Measurements from ENCODE around the gene ZNF777.
"Not testable (repeated sequence)": the region's sequence is repeated elsewhere in the genome, so short reads cannot be mapped to it uniquely, and the experiment has no call there.

The ZNF777 gene

GRCh38 chr7:149448961-149449360, 11.9 kb downstream of the ZNF777 start:
- DNase-seq, result no peak

DNA sequence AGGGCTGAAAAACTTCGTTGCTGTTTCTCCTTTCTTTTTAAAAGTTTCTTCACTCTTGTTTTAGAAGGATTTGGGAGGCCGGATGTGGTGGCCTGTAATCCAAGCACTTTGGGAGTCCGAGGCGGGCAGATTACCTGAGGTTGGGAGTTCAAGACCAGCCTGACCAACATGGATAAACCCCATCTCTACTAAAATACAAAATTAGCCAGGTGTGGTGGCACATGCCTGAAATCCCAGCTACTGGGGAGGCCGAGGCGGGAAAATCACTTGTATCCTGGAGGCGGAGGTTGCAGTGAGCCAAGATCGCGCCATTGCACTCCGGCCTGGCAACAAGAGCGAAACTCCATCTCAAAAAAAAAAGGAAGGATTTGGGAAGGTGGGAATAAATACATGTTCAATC, 14.8 kb downstream of the ZNF777 start:
- DNase-seq, result not testable (repeated sequence)

- DNase-seq, result peak; percentile 62
Observed at GRCh38 chr7:149444287-149444686, 16.6 kb downstream of the ZNF777 start.

DNA sequence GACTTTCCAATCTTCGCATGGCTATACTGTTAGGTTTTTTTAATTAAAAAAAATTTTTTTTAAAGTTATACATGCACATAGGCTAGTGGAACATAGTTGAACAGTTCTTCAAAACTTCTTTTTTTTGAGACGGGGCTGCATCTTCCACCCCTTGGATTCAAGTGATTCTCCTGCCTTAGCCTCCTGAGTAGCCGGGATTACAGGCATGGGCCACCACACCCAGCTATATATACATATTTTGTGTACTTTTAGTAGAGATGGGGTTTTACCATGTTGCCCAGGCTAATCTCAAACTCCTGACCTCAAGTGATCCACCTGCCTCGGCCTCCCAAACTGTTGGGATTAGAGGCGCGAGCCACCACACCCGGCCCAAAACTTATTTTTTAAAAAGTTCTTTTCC, 17.3 kb downstream of the ZNF777 start:
- no peak for DNase-seq

GRCh38 chr7:149442924-149443323, 17.9 kb downstream of the ZNF777 start:
- no peak for DNase-seq

GRCh38 chr7:149440222-149440621, 20.6 kb downstream of the ZNF777 start:
- DNase-seq, result no peak

DNA sequence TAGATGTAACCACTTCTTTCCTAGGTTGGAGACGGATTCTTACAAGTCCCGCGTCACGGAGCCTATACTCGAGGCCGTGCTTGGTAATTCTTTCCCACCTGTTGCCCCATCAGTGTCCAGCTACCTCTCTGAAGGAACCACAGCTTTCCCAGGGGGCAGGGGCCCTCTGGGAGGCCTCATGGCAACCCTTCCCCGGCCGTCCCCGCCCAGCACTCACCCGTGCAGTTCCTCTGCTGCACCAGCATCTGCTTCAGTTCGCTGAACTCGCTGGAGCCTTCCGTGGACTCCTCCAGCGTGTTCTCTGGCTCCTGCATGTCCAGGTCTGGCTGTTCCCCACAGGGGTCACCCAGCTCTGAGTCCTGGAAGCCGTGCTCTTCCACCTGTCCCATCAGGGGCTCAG, 24.5 kb downstream of the ZNF777 start:
- no peak for DNase-seq

- no peak for DNase-seq
Observed at GRCh38 chr7:149433124-149433523, 27.7 kb downstream of the ZNF777 start.

DNA sequence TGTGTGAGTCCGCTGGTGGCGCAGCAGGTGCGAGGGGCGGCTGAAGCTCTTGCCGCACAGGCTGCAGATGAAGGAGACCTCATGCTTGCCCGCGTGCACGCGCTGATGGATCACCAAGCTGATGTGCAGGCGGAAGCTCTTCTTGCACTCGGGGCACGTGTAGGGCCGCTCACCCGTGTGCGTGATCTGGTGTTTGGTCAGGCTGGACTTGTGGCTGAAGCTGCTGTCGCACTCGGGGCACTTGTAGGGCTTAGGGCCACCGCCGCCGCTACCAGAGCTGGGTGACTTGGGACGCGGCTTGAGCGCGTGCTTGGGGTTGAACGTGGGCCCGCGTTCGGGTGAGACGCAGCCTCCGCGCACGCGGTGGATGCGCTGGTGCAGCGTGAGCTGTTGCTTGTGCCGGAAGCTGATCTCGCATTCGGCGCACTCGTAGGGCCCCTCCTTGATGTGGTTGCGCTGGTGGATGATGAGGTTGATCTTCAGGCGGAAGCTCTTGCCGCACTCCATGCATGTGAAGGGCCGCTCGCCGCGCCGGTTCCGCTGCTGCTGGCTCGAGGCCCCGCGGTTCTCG, 28.7 kb downstream of the ZNF777 start:
- DNase-seq, result no peak

DNA sequence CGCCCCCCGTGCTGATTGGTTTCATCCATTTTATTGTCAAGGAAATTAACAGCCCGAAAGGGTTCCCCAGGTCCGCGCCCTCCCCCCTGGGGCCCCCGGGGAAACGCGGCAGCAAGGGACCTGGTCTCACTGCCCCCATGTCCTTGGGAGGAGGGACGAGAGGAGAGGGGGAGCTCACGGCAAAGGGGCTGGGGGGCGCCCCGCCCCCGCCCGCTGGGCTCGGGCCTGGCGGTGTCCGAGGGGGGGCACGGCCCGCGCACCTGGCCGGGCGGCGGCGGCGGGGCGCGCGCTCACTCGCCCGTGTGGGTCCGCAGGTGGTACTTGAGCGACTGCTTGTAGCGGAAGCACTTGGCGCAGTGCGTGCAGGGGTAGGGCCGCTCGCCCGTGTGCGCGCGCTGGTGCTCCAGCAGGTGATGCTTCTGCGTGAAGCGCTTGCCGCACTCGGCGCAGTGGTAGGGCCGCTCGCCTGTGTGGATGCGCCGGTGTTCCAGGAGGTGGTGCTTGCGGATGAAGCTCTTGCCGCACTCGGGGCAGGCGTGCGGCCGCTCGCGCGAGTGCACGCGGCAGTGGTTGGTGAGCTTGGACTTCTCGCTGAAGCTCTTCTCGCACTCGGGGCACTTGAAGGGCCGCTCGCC, 29.3 kb downstream of the ZNF777 start:
- no peak for DNase-seq

- DNase-seq, result peak; percentile 56
Observed at GRCh38 chr7:149430192-149430591, 30.7 kb downstream of the ZNF777 start.

DNA sequence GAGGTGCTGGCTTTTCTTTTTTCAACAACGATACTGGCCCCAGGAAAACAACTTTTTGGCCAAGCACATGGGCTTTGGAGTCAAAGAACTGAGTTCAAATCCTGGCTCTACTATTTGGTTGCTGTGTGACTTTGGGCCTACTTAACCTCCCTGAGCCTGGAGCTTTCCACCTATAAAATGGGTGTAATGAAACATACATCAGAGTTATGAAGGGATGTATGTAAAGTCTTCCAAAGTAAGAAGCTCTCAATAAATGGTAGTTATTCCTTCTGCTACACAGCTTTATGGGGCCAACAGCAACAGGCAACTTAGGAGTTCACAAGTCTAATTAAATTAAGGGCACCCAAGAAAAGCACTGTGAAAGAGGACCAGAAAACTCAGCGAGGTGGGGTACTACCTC, 33.0 kb downstream of the ZNF777 start:
- no peak for DNase-seq

DNA sequence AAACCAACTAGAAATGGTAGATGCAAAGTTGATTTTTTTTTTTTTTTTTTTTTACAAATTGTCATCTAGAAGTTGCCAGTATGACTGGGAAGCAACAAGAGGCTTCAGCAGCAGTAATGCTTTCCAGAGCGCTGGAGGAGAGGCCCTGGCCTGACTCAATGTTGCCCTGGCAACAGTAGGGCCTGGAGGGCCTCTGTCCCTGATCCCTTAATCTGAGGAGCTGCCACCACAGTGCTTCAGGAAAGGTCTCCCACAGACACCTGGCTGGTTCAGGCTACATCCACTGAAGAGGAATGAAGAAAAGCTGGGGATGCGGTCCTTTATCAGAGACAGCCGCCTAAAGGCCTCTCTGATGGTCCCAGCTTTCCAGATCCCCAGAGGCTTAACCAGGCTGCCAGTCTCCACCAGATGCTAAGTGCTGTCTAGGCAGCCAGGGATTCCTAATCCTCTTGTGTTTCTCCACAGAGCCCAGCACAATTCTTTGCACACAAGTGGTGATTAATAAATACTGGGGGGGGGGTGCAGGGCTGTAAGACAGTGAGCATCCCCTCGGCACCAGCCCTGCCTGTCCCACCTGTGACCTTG, 33.7 kb downstream of the ZNF777 start:
- DNase-seq, result no peak

- no peak for DNase-seq
Observed at GRCh38 chr7:149423449-149424110, 37.3 kb downstream of the ZNF777 start.

- DNase-seq, result no peak
Observed at GRCh38 chr7:149422914-149423301, 38.0 kb downstream of the ZNF777 start.

DNA sequence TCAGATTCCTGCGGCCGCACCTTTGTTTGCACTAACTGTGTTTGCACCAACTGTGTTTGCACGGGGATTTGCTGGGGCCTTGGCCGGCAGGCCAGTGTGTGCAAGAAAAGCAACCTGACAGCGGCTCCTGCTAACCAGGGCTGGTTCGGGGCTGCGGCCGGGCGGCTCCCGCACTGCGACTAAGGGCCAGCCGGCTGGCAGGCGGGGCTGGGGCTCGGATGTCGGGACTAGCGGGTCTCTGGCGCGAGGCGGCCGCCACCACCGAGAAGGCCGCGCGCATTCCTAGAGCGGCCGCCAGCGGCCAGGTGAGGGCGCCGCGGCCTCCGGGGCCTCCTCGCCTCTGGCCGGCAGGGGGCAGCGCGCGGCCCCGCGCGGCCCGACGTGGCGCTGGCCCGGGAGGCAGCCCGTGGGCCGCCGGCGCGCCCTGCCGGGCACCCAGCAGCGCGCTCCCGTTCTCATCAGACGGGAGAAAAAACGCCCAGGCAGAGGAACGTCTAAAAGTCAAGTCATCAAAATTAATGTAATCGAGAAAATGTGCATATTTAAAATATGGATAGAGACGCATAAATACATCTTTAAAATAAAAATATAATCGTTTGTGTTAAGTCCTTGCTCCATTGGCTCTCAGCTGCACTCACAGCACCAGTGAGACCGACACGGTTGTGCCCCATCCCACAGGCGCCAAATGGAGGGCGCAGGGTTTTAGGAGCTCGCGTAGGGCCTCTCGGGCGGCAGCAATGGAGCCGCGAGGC, 38.5 kb downstream of the ZNF777 start:
- peak; percentile 84 for DNase-seq

- DNase-seq, result no peak
Observed at GRCh38 chr7:149420006-149420405, 40.9 kb downstream of the ZNF777 start.

- no peak for DNase-seq
Observed at GRCh38 chr7:149415391-149416071, 45.3 kb downstream of the ZNF777 start.

DNA sequence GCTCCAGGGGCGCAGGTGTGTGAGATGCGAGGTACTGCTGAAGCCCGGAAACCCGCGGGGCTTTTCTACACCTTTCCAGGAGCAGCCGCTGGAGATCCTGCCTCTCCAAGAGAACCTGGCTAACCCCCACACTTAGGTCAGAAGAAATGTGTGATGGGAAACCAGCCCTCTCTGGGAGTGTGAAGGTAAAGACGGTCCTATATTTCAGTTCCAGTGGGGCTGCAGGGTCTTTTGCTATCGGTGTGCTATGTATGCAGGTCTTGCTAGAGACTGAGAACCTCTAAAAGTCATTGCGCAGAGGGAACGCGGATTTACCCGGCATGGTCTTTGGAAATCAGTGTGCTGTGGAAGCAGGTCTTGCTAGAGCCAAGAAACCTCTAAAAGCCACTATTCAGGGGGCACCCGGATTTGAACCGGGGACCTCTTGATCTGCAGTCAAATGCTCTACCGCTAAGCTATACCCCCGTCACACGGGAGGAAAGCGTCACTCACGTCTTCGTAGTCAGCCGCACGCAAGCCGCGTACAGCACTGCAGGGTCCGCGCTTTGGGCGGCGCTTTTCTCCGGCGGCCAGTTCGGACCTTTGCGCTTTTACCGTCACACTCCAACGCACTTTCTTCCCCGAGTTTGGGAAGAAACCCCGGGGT, 46.0 kb downstream of the ZNF777 start:
- DNase-seq, result no peak

GRCh38 chr7:149414171-149414570, 46.7 kb downstream of the ZNF777 start:
- DNase-seq, result no peak

GRCh38 chr7:149413083-149413482, 47.8 kb downstream of the ZNF777 start:
- DNase-seq, result not testable (repeated sequence)

DNA sequence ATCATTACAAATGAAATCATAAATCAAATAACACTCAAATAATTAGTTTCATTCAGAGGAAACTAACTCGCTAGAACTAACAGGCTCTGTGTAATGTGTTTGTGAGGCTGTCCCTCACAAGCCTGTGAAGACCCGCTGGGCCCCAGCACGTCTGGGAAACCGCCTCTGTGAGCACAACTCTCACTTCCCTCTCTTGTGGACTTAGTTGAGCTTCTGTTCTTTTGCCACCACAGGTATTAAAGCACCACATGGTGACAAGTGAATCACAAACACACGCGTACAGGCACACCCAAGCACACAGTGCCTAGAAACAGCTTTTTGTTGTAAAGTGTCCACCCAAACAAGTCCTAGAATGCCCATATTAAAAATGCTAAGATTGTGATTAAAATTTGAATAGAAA, 51.0 kb downstream of the ZNF777 start:
- no peak for DNase-seq
